ENCODE results near the gene BCL6B.
A peak's percentile ranks its signal among the peaks of the same experiment; 100 is the strongest.

Gene BCL6B

GRCh38 chr17:7029096-7029495 lies 6.2 kb downstream of the BCL6B start:
- H3K27ac ChIP-seq (ENCODE audit: low read depth, low read length) = no peak overlapping the region
- no peak overlapping the region for H3K9ac ChIP-seq (ENCODE audit: low read depth in 1 of 2, low read length in 2 of 2)
- no peaks in the 10 kb centered on the region for H3K36me3 ChIP-seq (ENCODE audit: control insufficient read depth in 1 of 2, insufficient read depth in 2 of 2, low read length in 2 of 2)
- H3K4me3 ChIP-seq (ENCODE audit: low read depth in 1 of 2, low read length in 2 of 2) = no peak overlapping the region
- no peaks in the 10 kb centered on the region for H3K9me3 ChIP-seq (ENCODE audit: control insufficient read depth in 1 of 2, low read length in 2 of 2)
- peaks cover 0 to 3% of the 10 kb centered on the region in 2 donors for H3K4me1 ChIP-seq (ENCODE audit: control insufficient read depth in 1 of 2, insufficient read depth in 2 of 2, low read length in 2 of 2)
- H3K27me3 ChIP-seq (ENCODE audit: control insufficient read depth in 1 of 2, insufficient read depth in 2 of 2, low read length in 2 of 2) = no peaks in the 10 kb centered on the region

- Histone ChIP-seq H3K9ac (ENCODE audit: low read depth in 1 of 2, low read length in 2 of 2) (no peak overlapping the region), H3K4me1 (ENCODE audit: control insufficient read depth in 1 of 2, insufficient read depth in 2 of 2, low read length in 2 of 2) (peaks cover 0 to 3% of the 10 kb centered on the region in 2 donors), H3K27ac (ENCODE audit: low read depth, low read length) (no peak overlapping the region), H3K9me3 (ENCODE audit: control insufficient read depth in 1 of 2, low read length in 2 of 2) (no peaks in the 10 kb centered on the region), H3K27me3 (ENCODE audit: control insufficient read depth in 1 of 2, insufficient read depth in 2 of 2, low read length in 2 of 2) (no peaks in the 10 kb centered on the region), H3K4me3 (ENCODE audit: low read depth in 1 of 2, low read length in 2 of 2) (no peak overlapping the region), H3K36me3 (ENCODE audit: control insufficient read depth in 1 of 2, insufficient read depth in 2 of 2, low read length in 2 of 2) (no peaks in the 10 kb centered on the region)
Measured at GRCh38 chr17:7029659-7030058, 6.8 kb downstream of the BCL6B start.

- H3K9ac ChIP-seq (ENCODE audit: low read depth in 1 of 2, low read length in 2 of 2) = peak overlapping the region; percentile 61 to 74
- H3K4me3 ChIP-seq (ENCODE audit: low read depth in 1 of 2, low read length in 2 of 2) = peak overlapping the region; percentile 77 to 90
- H3K9me3 ChIP-seq (ENCODE audit: control insufficient read depth in 1 of 2, low read length in 2 of 2) = no peaks in the 10 kb centered on the region
- no peaks in the 10 kb centered on the region for H3K36me3 ChIP-seq (ENCODE audit: control insufficient read depth in 1 of 2, insufficient read depth in 2 of 2, low read length in 2 of 2)
- peak overlapping the region; percentile 65 for H3K27ac ChIP-seq (ENCODE audit: low read depth, low read length)
- peaks cover 25 to 37% of the 10 kb centered on the region in 2 donors for H3K4me1 ChIP-seq (ENCODE audit: control insufficient read depth in 1 of 2, insufficient read depth in 2 of 2, low read length in 2 of 2)
- no peaks in the 10 kb centered on the region for H3K27me3 ChIP-seq (ENCODE audit: control insufficient read depth in 1 of 2, insufficient read depth in 2 of 2, low read length in 2 of 2)
Measured at GRCh38 chr17:7034955-7035590, 12.2 kb downstream of the BCL6B start.

- H3K4me1 ChIP-seq (ENCODE audit: control insufficient read depth in 1 of 2, insufficient read depth in 2 of 2, low read length in 2 of 2) = peaks cover 25 to 37% of the 10 kb centered on the region in 2 donors
- no peaks in the 10 kb centered on the region for H3K9me3 ChIP-seq (ENCODE audit: control insufficient read depth in 1 of 2, low read length in 2 of 2)
- H3K27ac ChIP-seq (ENCODE audit: low read depth, low read length) = peak within 1 kb of the TSS; percentile 65
- H3K36me3 ChIP-seq (ENCODE audit: control insufficient read depth in 1 of 2, insufficient read depth in 2 of 2, low read length in 2 of 2) = no peaks in the 10 kb centered on the region
- no peaks in the 10 kb centered on the region for H3K27me3 ChIP-seq (ENCODE audit: control insufficient read depth in 1 of 2, insufficient read depth in 2 of 2, low read length in 2 of 2)
- peak within 1 kb of the TSS; percentile 74 to 90 for H3K9ac ChIP-seq (ENCODE audit: low read depth in 1 of 2, low read length in 2 of 2)
- peak within 1 kb of the TSS; percentile 77 to 90 for H3K4me3 ChIP-seq (ENCODE audit: low read depth in 1 of 2, low read length in 2 of 2)
Measured at GRCh38 chr17:7035591-7036368, 12.9 kb downstream of the BCL6B start, which contains the start of gene SLC16A13. TSS of gene SLC16A13 (plus strand) at chr17:7036015. CDS start at chr17:7036383, 368 bp downstream.

- Histone ChIP-seq H3K27ac (ENCODE audit: low read depth, low read length) (peak overlapping the region; percentile 46), H3K9ac (ENCODE audit: low read depth in 1 of 2, low read length in 2 of 2) (peak overlapping the region in 1 of 2 donors; percentile 60), H3K27me3 (ENCODE audit: control insufficient read depth in 1 of 2, insufficient read depth in 2 of 2, low read length in 2 of 2) (peaks cover 0 to 7% of the 10 kb centered on the region in 2 donors), H3K9me3 (ENCODE audit: control insufficient read depth in 1 of 2, low read length in 2 of 2) (no peaks in the 10 kb centered on the region), H3K36me3 (ENCODE audit: control insufficient read depth in 1 of 2, insufficient read depth in 2 of 2, low read length in 2 of 2) (no peaks in the 10 kb centered on the region), H3K4me3 (ENCODE audit: low read depth in 1 of 2, low read length in 2 of 2) (peak overlapping the region in 1 of 2 donors; percentile 40), H3K4me1 (ENCODE audit: control insufficient read depth in 1 of 2, insufficient read depth in 2 of 2, low read length in 2 of 2) (peaks cover 32 to 48% of the 10 kb centered on the region in 2 donors)
Measured at GRCh38 chr17:7038025-7038862, 15.4 kb downstream of the BCL6B start.

GRCh38 chr17:7039832-7040231 lies 17.0 kb downstream of the BCL6B start:
- H3K36me3 ChIP-seq (ENCODE audit: control insufficient read depth in 1 of 2, insufficient read depth in 2 of 2, low read length in 2 of 2) = no peaks in the 10 kb centered on the region
- no peak overlapping the region for H3K4me3 ChIP-seq (ENCODE audit: low read depth in 1 of 2, low read length in 2 of 2)
- peaks cover 0 to 13% of the 10 kb centered on the region in 2 donors for H3K27me3 ChIP-seq (ENCODE audit: control insufficient read depth in 1 of 2, insufficient read depth in 2 of 2, low read length in 2 of 2)
- peaks cover 36 to 57% of the 10 kb centered on the region in 2 donors for H3K4me1 ChIP-seq (ENCODE audit: control insufficient read depth in 1 of 2, insufficient read depth in 2 of 2, low read length in 2 of 2)
- H3K9ac ChIP-seq (ENCODE audit: low read depth in 1 of 2, low read length in 2 of 2) = no peak overlapping the region
- H3K9me3 ChIP-seq (ENCODE audit: control insufficient read depth in 1 of 2, low read length in 2 of 2) = no peaks in the 10 kb centered on the region
- no peak overlapping the region for H3K27ac ChIP-seq (ENCODE audit: low read depth, low read length)

- Histone ChIP-seq H3K27ac (ENCODE audit: low read depth, low read length) (no peak overlapping the region), H3K36me3 (ENCODE audit: control insufficient read depth in 1 of 2, insufficient read depth in 2 of 2, low read length in 2 of 2) (no peaks in the 10 kb centered on the region), H3K9me3 (ENCODE audit: control insufficient read depth in 1 of 2, low read length in 2 of 2) (no peaks in the 10 kb centered on the region), H3K9ac (ENCODE audit: low read depth in 1 of 2, low read length in 2 of 2) (no peak overlapping the region), H3K4me1 (ENCODE audit: control insufficient read depth in 1 of 2, insufficient read depth in 2 of 2, low read length in 2 of 2) (peaks cover 44 to 62% of the 10 kb centered on the region in 2 donors), H3K4me3 (ENCODE audit: low read depth in 1 of 2, low read length in 2 of 2) (peak overlapping the region; percentile 59 to 60), H3K27me3 (ENCODE audit: control insufficient read depth in 1 of 2, insufficient read depth in 2 of 2, low read length in 2 of 2) (peaks cover 0 to 13% of the 10 kb centered on the region in 2 donors)
Measured at GRCh38 chr17:7041607-7042500, 19.0 kb downstream of the BCL6B start.

GRCh38 chr17:7042501-7043181 lies 19.8 kb downstream of the BCL6B start:
- Histone ChIP-seq H3K9ac (ENCODE audit: low read depth in 1 of 2, low read length in 2 of 2) (peak overlapping the region; percentile 12 to 42), H3K36me3 (ENCODE audit: control insufficient read depth in 1 of 2, insufficient read depth in 2 of 2, low read length in 2 of 2) (no peaks in the 10 kb centered on the region), H3K4me1 (ENCODE audit: control insufficient read depth in 1 of 2, insufficient read depth in 2 of 2, low read length in 2 of 2) (peaks cover 45 to 65% of the 10 kb centered on the region in 2 donors), H3K9me3 (ENCODE audit: control insufficient read depth in 1 of 2, low read length in 2 of 2) (no peaks in the 10 kb centered on the region), H3K27me3 (ENCODE audit: control insufficient read depth in 1 of 2, insufficient read depth in 2 of 2, low read length in 2 of 2) (peaks cover 0 to 13% of the 10 kb centered on the region in 2 donors), H3K27ac (ENCODE audit: low read depth, low read length) (no peak overlapping the region), H3K4me3 (ENCODE audit: low read depth in 1 of 2, low read length in 2 of 2) (peak overlapping the region; percentile 59 to 60)

GRCh38 chr17:7043182-7043496 lies 20.3 kb downstream of the BCL6B start:
- Histone ChIP-seq H3K4me3 (ENCODE audit: low read depth in 1 of 2, low read length in 2 of 2) (peak overlapping the region; percentile 59 to 60), H3K36me3 (ENCODE audit: control insufficient read depth in 1 of 2, insufficient read depth in 2 of 2, low read length in 2 of 2) (no peaks in the 10 kb centered on the region), H3K27me3 (ENCODE audit: control insufficient read depth in 1 of 2, insufficient read depth in 2 of 2, low read length in 2 of 2) (peaks cover 0 to 13% of the 10 kb centered on the region in 2 donors), H3K9ac (ENCODE audit: low read depth in 1 of 2, low read length in 2 of 2) (peak overlapping the region; percentile 12 to 42), H3K27ac (ENCODE audit: low read depth, low read length) (no peak overlapping the region), H3K9me3 (ENCODE audit: control insufficient read depth in 1 of 2, low read length in 2 of 2) (no peaks in the 10 kb centered on the region), H3K4me1 (ENCODE audit: control insufficient read depth in 1 of 2, insufficient read depth in 2 of 2, low read length in 2 of 2) (peaks cover 40 to 60% of the 10 kb centered on the region in 2 donors)
